IMR-90 (cell line): Measurements from ENCODE around the gene OLFM3. TPM values are rescaled to one million over a fixed set of nuclear protein-coding genes. Genes with fewer than 3 reads are reported as not detected.

ENCODE experiments used
- ATAC-seq: fragments of 200-7000 bp; cut with Tn5 transposase; 2 replicates; pipeline ENCODE4 v1.9.1; 2020; ENCODE audit warnings: low read depth, mild to moderate bottlenecking, moderate library complexity
- BruUV-seq: library from RNA; stranded (reverse); fragments of 400-500 nt; replicated peaks from 2 replicates; lab custom pipeline; 2021; lab: Mats Ljungman, UMichigan
- CTCF ChIA-PET: fragments of 300-600 bp; formaldehyde crosslinking; extraction: SDS; loops from one replicate; lab custom pipeline; 2021; ENCODE audit warnings: antibody characterized with exemption; lab: Yijun Ruan, JAX
- POLR2A ChIA-PET: fragments of 300-600 bp; sonication (Branson Sonifier 250); formaldehyde crosslinking; loops from one replicate; lab custom pipeline; 2022; ENCODE audit warnings: antibody characterized with exemption; ENCODE audit not compliant: unreplicated experiment; lab: Charles Lee
- DNase-seq: peaks from one replicate; pipeline ENCODE4 v3.0.0; 2013
- H2AFZ ChIP-seq: replicated peaks from 2 replicates; pipeline ENCODE3; 2013; ENCODE audit warnings: low read length, mild to moderate bottlenecking; ENCODE audit not compliant: poor library complexity
- H2AK5ac ChIP-seq: 2 replicates; pipeline ENCODE4 v1.6.1; 2013; ENCODE audit warnings: low read depth, low read length, inconsistent platforms
- H2AK9ac ChIP-seq: replicated peaks from 2 replicates; pipeline ENCODE3; 2013; ENCODE audit warnings: mild to moderate bottlenecking, low read depth, low read length, moderate library complexity; ENCODE audit not compliant: poor library complexity
- H2BK120ac ChIP-seq: 2 replicates; pipeline ENCODE4 v1.6.1; 2013; ENCODE audit warnings: low read depth, low read length, inconsistent platforms
- H2BK15ac ChIP-seq: 3 replicates; pipeline ENCODE4 v1.6.1; 2013; ENCODE audit warnings: low read depth, low read length, inconsistent platforms
- H2BK20ac ChIP-seq: 2 replicates; pipeline ENCODE4 v1.6.1; 2013; ENCODE audit warnings: low read depth, mild to moderate bottlenecking, inconsistent platforms, low read length, moderate library complexity
- H2BK5ac ChIP-seq: 2 replicates; pipeline ENCODE4 v1.6.1; 2013; ENCODE audit warnings: mild to moderate bottlenecking, low read depth, low read length, inconsistent platforms; ENCODE audit not compliant: poor library complexity, severe bottlenecking
- H3K14ac ChIP-seq: replicated peaks from 2 replicates; pipeline ENCODE4 v1.6.1; 2013; ENCODE audit warnings: low read depth, low read length, inconsistent platforms
- H3K18ac ChIP-seq: 2 replicates; pipeline ENCODE4 v1.6.1; 2013; ENCODE audit warnings: low read depth, low read length, control low read depth
- H3K23ac ChIP-seq: 2 replicates; pipeline ENCODE4 v1.6.1; 2013; ENCODE audit warnings: low read depth, low read length, inconsistent platforms
- H3K27ac ChIP-seq: 2 replicates; pipeline ENCODE4 v1.5.1; 2013; ENCODE audit warnings: mild to moderate bottlenecking, control low read depth, low read length; ENCODE audit not compliant: insufficient read depth
- H3K27me3 ChIP-seq: 2 replicates; pipeline ENCODE4 v1.6.1; 2013; ENCODE audit warnings: low read length; ENCODE audit not compliant: control insufficient read depth, insufficient read depth
- H3K36me3 ChIP-seq: 2 replicates; pipeline ENCODE4 v1.6.1; 2013; ENCODE audit warnings: low read length, mixed read lengths; ENCODE audit not compliant: control insufficient read depth, insufficient read depth
- H3K4ac ChIP-seq: 2 replicates; pipeline ENCODE4 v1.6.1; 2013; ENCODE audit warnings: low read depth, low read length, inconsistent platforms
- H3K4me1 ChIP-seq: 2 replicates; pipeline ENCODE4 v1.6.1; 2013; ENCODE audit warnings: low read length, mixed read lengths; ENCODE audit not compliant: control insufficient read depth, insufficient read depth
- H3K4me2 ChIP-seq: 2 replicates; pipeline ENCODE4 v1.6.1; 2013; ENCODE audit warnings: low read depth, mild to moderate bottlenecking, control low read depth, low read length, moderate library complexity
- H3K4me3 ChIP-seq: 2 replicates; pipeline ENCODE4 v1.5.1; 2013; ENCODE audit warnings: low read depth, mild to moderate bottlenecking, control low read depth, low read length, moderate library complexity; ENCODE audit not compliant: insufficient read depth
- H3K56ac ChIP-seq: 2 replicates; pipeline ENCODE4 v1.6.1; 2013; ENCODE audit warnings: low read length, inconsistent platforms; ENCODE audit not compliant: insufficient read depth; ENCODE audit errors: extremely low read depth
- H3K79me1 ChIP-seq, 2 experiments: 2 replicates each; pipeline ENCODE4 v1.6.1; 2013; ENCODE audit warnings: low read length in 2 of 2, inconsistent platforms in 1 of 2, low read depth in 1 of 2
- H3K9ac ChIP-seq: 2 replicates; pipeline ENCODE4 v1.6.1; 2013; ENCODE audit warnings: low read depth, low read length, control low read depth
- H3K9me1 ChIP-seq: 2 replicates; pipeline ENCODE4 v1.6.1; 2013; ENCODE audit warnings: low read length, inconsistent platforms; ENCODE audit not compliant: insufficient read depth
- H3K9me3 ChIP-seq: 2 replicates; pipeline ENCODE4 v1.6.1; 2013; ENCODE audit warnings: low read length; ENCODE audit not compliant: control insufficient read depth, insufficient read depth
- H4K20me1 ChIP-seq: 2 replicates; pipeline ENCODE4 v1.6.1; 2013; ENCODE audit warnings: low read length, inconsistent platforms; ENCODE audit not compliant: insufficient read depth
- H4K5ac ChIP-seq: 2 replicates; pipeline ENCODE4 v1.6.1; 2013; ENCODE audit warnings: mild to moderate bottlenecking, low read depth, low read length, control low read depth
- H4K8ac ChIP-seq, 2 experiments: 2 replicates each; pipeline ENCODE4 v1.6.1; 2013; ENCODE audit warnings: low read depth in 2 of 2, low read length in 2 of 2, control low read depth in 1 of 2, inconsistent platforms in 1 of 2
- H4K91ac ChIP-seq: 2 replicates; pipeline ENCODE4 v1.6.1; 2013; ENCODE audit warnings: low read depth, low read length, inconsistent platforms; ENCODE audit not compliant: insufficient read depth
- NFE2L2 ChIP-seq: fragments of 150-350 bp; IDR thresholded peaks from 2 replicates; pipeline ENCODE4 v1.6.1; 2016; ENCODE audit warnings: low read depth, mild to moderate bottlenecking, low read length
- SMC3 ChIP-seq: fragments of 150-350 bp; IDR thresholded peaks from 2 replicates; pipeline ENCODE4 v1.6.1; 2016; ENCODE audit warnings: low read depth, mild to moderate bottlenecking, antibody characterized with exemption, low read length, moderate library complexity
- WGBS, 2 experiments: methylation state at CpG; one replicate each; pipeline versions ENCODE4 v1.1.5 to v1.1.7; 2013; ENCODE audit warnings: missing lambda C conversion rate in 2 of 2; ENCODE audit not compliant: insufficient read length in 1 of 2; ENCODE audit errors: extremely low coverage in 2 of 2; 5-methylcytosine and 5-hydroxymethylcytosine counted together
- dilution Hi-C: fragments of 300-500 bp; cut with HindIII; formaldehyde crosslinking; loops from one replicate; pipeline ENCODE4 v1.14.3; 2018; ENCODE audit warnings: low sequenced_read_pairs; ENCODE audit not compliant: unreplicated experiment
- in situ Hi-C: fragments of 300-500 bp; cut with MboI; formaldehyde crosslinking; loops from 3 replicates; pipeline ENCODE4 v1.14.3; 2019; ENCODE audit warnings: low sequenced_read_pairs, inconsistent platforms, mixed read lengths
- intact Hi-C: fragments of 100-400 bp; cut with micrococcal nuclease; formaldehyde crosslinking; loops from 2 replicates; pipeline ENCODE4 v1.10.0; 2022
- polyA plus RNA-seq, 3 experiments: library from polyadenylated mRNA; depleted of rRNA; stranded (reverse); fragments of >200 nt; gene quantifications; 2 replicates each; pipeline ENCODE4 v1.2.3, GENCODE V29; 2012; ENCODE audit warnings: low replicate concordance in 1 of 3
- total RNA-seq: library from RNA; depleted of rRNA; stranded (reverse); fragments of >200 nt; gene quantifications from 2 replicates; pipeline ENCODE4 v1.2.3, GENCODE V29; 2012

OLFM3 gene
- total and polyA plus RNA-seq, 2 of the 4 experiments (the other 2 are of a cell fraction) = not detected

DNA sequence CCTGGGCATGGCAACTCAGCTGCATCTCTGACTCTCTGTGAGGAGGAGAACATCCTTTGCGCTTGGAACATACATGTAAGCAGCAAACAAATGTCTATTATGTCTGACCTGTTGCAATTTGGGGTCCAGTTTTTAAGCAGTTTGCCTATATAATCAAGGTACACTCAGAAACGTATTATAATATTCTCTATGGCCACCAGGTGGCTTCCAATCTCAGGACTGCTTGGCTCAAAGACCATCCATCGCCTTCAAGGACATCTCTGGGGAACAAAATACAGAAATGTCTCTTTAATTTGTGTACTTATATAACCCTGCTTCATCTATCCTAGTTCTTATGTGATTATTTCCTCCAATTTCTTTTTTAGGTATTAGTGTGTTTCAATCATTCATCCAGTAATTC, 227.2 kb downstream of the OLFM3 start:
- Histone ChIP-seq H3K79me1 (no peaks in the 10 kb centered on the region), H2AFZ (no peak overlapping the region), H2BK5ac (no peak overlapping the region), H3K23ac (no peak overlapping the region), H3K9me1 (no peaks in the 10 kb centered on the region), H3K4me2 (no peak overlapping the region), H3K18ac (no peak overlapping the region), H3K4ac (no peak overlapping the region), H3K36me3 (no peaks in the 10 kb centered on the region), H4K5ac (no peak overlapping the region), H3K9ac (no peak overlapping the region), H3K4me1 (no peaks in the 10 kb centered on the region), H3K9me3 (no peaks in the 10 kb centered on the region), H3K27ac (no peak overlapping the region), H2AK5ac (no peak overlapping the region), H4K91ac (no peak overlapping the region), H4K20me1 (no peaks in the 10 kb centered on the region), H2BK20ac (no peak overlapping the region), H4K8ac (no peak overlapping the region), H2BK120ac (no peak overlapping the region), H3K27me3 (no peaks in the 10 kb centered on the region), H2BK15ac (no peak overlapping the region), H3K4me3 (no peak overlapping the region), H3K14ac (no peak overlapping the region), H3K56ac (no peak overlapping the region), H2AK9ac (no peak overlapping the region)
- ATAC-seq (no peak), DNase-seq (peak; percentile 0)
- WGBS, 2 experiments = no CpG with 5 or more reads among the region's 3 CpGs
- TF ChIP-seq NFE2L2 (no peak), SMC3 (0 out of 2 replicates have a peak, but pooled peaks have one; percentile 9)
- in situ Hi-C loops (no loop called here), dilution Hi-C loops (no loop called here), intact Hi-C loops (no loop called here)
- POLR2A ChIA-PET = no interaction called here
- no TSS peak for BruUV-seq
- CTCF ChIA-PET = no interaction called here
